ENCODE results near the gene DNALI1.
"Not testable (repeated sequence)": the region's sequence is repeated elsewhere in the genome, so short reads cannot be mapped to it uniquely, and the experiment has no call there.

DNALI1 gene

DNA sequence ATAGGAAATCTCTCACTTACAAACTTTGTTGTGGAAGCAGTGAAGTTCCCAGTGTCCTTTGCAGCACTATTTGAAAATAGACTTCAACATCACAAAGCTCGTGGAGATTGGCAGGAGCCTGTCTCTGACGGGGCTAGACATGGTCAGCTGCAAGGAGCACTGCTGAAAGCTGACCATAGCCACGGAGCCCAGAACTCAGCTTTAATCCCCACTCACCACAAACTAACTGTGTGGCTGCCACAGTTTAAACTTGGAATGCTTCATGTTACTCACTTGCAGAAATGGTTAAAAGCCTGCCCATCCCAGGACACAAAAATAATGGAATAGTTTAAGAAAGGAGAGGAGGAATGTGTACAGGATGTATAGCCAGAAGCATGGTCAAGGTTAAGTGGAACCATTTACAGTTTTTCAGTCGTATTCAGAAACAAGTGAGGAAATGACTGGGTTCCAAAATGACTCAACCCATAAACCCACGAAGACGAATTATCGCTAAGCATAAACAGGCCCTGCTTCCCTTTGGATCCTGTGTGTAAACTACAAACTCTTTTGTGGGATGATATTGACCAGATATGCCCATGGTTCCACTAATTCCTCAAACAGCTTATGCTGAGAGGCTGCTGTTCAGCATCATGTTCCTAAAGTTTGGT, 18.2 kb downstream of the DNALI1 start:
- peaks cover 41% of the 10 kb centered on the region for H3K36me3 ChIP-seq (replicated peaks; ENCODE audit: low read depth, low read length)
- no peaks in the 10 kb centered on the region for H3K9me3 ChIP-seq (ENCODE audit: insufficient read depth, low read length)
- H3K27me3 ChIP-seq (ENCODE audit: low read depth, low read length): no peaks in the 10 kb centered on the region
- TF ChIP-seq EZH2phosphoT487 (IDR thresholded peaks at IDR 0.05; ENCODE audit: low read depth): no peak
- TF ChIP-seq, protein P1, sequence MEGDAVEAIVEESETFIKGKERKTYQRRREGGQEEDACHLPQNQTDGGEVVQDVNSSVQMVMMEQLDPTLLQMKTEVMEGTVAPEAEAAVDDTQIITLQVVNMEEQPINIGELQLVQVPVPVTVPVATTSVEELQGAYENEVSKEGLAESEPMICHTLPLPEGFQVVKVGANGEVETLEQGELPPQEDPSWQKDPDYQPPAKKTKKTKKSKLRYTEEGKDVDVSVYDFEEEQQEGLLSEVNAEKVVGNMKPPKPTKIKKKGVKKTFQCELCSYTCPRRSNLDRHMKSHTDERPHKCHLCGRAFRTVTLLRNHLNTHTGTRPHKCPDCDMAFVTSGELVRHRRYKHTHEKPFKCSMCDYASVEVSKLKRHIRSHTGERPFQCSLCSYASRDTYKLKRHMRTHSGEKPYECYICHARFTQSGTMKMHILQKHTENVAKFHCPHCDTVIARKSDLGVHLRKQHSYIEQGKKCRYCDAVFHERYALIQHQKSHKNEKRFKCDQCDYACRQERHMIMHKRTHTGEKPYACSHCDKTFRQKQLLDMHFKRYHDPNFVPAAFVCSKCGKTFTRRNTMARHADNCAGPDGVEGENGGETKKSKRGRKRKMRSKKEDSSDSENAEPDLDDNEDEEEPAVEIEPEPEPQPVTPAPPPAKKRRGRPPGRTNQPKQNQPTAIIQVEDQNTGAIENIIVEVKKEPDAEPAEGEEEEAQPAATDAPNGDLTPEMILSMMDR (IDR thresholded peaks at IDR 0.05; ENCODE audit: low read depth, low read length): no peak
- no peak overlapping the region for H3K9ac ChIP-seq (ENCODE audit: low read length)
- no peak overlapping the region for H3K4me3 ChIP-seq (ENCODE audit: low read length)
- H3K27ac ChIP-seq (ENCODE audit: low read length): peak overlapping the region; percentile 25
- H3K79me2 ChIP-seq (ENCODE audit: low read length): no peaks in the 10 kb centered on the region
- no peak overlapping the region for H2AFZ ChIP-seq (ENCODE audit: low read depth, low read length)
- H3K4me1 ChIP-seq (ENCODE audit: low read length): peaks cover 14% of the 10 kb centered on the region
- peak overlapping the region; percentile 33 for H3K4me2 ChIP-seq (ENCODE audit: low read length)
- no peaks in the 10 kb centered on the region for H4K20me1 ChIP-seq (ENCODE audit: insufficient read depth, low read length)

DNA sequence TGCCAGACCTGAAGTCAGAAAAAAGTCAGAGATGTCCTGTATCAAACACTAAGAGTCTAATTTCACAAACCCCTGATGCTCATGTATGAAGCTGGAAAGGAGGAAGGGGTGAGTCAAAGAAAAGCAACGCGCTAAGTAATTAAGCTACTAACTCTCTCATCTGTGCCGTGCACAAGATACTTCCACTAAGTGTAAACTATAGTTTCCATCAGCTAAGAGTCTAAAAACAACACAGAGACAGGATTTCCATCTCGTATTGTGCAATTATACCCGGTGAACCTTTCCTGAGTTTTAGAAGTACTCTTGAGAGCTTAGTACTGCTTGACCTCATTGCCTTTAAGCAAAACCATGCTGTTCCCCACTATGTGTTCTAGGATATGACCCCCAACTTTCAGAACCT, 19.0 kb downstream of the DNALI1 start:
- Histone ChIP-seq H2AFZ (ENCODE audit: low read depth, low read length) (no peak overlapping the region), H3K27me3 (ENCODE audit: low read depth, low read length) (no peaks in the 10 kb centered on the region), H3K27ac (ENCODE audit: low read length) (0 out of 2 replicates have a peak overlapping the region, but pooled peaks have one; percentile 25), H4K20me1 (ENCODE audit: insufficient read depth, low read length) (no peaks in the 10 kb centered on the region), H3K9me3 (ENCODE audit: insufficient read depth, low read length) (no peaks in the 10 kb centered on the region), H3K79me2 (ENCODE audit: low read length) (no peaks in the 10 kb centered on the region), H3K4me2 (ENCODE audit: low read length) (no peak overlapping the region), H3K4me3 (ENCODE audit: low read length) (no peak overlapping the region), H3K4me1 (ENCODE audit: low read length) (peaks cover 14% of the 10 kb centered on the region), H3K9ac (ENCODE audit: low read length) (no peak overlapping the region), H3K36me3 (replicated peaks; ENCODE audit: low read depth, low read length) (peaks cover 45% of the 10 kb centered on the region)
- TF ChIP-seq EZH2phosphoT487 (IDR thresholded peaks at IDR 0.05; ENCODE audit: low read depth): no peak
- TF ChIP-seq, protein P1 (IDR thresholded peaks at IDR 0.05; ENCODE audit: low read depth, low read length): no peak

GRCh38 chr1:37584544-37584943, 27.8 kb downstream of the DNALI1 start:
- H3K27me3 ChIP-seq (ENCODE audit: low read depth, low read length); H3K4me1 ChIP-seq (ENCODE audit: low read length); H2AFZ ChIP-seq (ENCODE audit: low read depth, low read length); H3K4me2 ChIP-seq (ENCODE audit: low read length); H3K4me3 ChIP-seq (ENCODE audit: low read length); H3K9me3 ChIP-seq (ENCODE audit: insufficient read depth, low read length); H3K27ac ChIP-seq (ENCODE audit: low read length); H3K79me2 ChIP-seq (ENCODE audit: low read length); H3K9ac ChIP-seq (ENCODE audit: low read length); H4K20me1 ChIP-seq (ENCODE audit: insufficient read depth, low read length): not testable (repeated sequence)
- H3K36me3 ChIP-seq (replicated peaks; ENCODE audit: low read depth, low read length): peaks cover 35% of the 10 kb centered on the region

DNA sequence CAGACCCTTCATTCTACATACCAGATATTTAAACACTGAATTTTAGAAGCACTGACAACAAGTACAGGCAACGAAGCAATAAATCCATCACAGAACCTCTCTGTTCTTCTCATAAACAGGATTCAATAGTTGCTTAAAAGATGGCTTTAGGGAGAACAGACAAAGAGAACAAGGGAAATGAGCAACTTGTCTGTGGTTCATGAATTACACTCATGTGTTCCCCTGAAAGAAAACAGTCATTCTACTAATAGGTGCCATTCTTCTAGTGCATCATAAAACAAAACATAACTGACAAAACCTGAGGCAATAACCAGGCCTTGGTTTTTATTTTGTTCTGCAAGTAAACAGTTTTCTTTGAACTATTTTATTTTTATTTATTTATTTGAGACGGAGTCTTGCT, 32.2 kb downstream of the DNALI1 start:
- H3K9me3 ChIP-seq (ENCODE audit: insufficient read depth, low read length): no peaks in the 10 kb centered on the region
- H3K9ac ChIP-seq (ENCODE audit: low read length): no peak overlapping the region
- H3K36me3 ChIP-seq (replicated peaks; ENCODE audit: low read depth, low read length): peaks cover 42% of the 10 kb centered on the region
- H3K4me3 ChIP-seq (ENCODE audit: low read length): no peak overlapping the region
- H3K4me2 ChIP-seq (ENCODE audit: low read length): no peak overlapping the region
- H3K27ac ChIP-seq (ENCODE audit: low read length): no peak overlapping the region
- H4K20me1 ChIP-seq (ENCODE audit: insufficient read depth, low read length): peaks cover 3% of the 10 kb centered on the region; the same call in 1 of the 2 replicates
- H3K4me1 ChIP-seq (ENCODE audit: low read length): peaks cover 3% of the 10 kb centered on the region; the same call in 1 of the 2 replicates
- peaks cover 27% of the 10 kb centered on the region for H3K79me2 ChIP-seq (ENCODE audit: low read length)
- H3K27me3 ChIP-seq (ENCODE audit: low read depth, low read length): no peaks in the 10 kb centered on the region
- TF ChIP-seq, protein P1 (IDR thresholded peaks at IDR 0.05; ENCODE audit: low read depth, low read length): no peak
- TF ChIP-seq EZH2phosphoT487 (IDR thresholded peaks at IDR 0.05; ENCODE audit: low read depth): no peak
- no peak overlapping the region for H2AFZ ChIP-seq (ENCODE audit: low read depth, low read length)
